IPS-18c (cell line): Measurements from ENCODE around the gene LGALS7B.
A peak's percentile ranks its signal among the peaks of the same experiment; 100 is the strongest.
"Not testable (repeated sequence)": the region's sequence is repeated elsewhere in the genome, so short reads cannot be mapped to it uniquely, and the experiment has no call there.

Source experiments
- H3K4me3 ChIP-seq: 2 replicates; pipeline ENCODE4 v1.7.0; 2013; ENCODE audit warnings: low read depth, mild to moderate bottlenecking, low read length, moderate library complexity; ENCODE audit not compliant: insufficient read depth
- H3K9me3 ChIP-seq: one replicate; pipeline ENCODE4 v1.6.1; 2013; ENCODE audit warnings: mild to moderate bottlenecking, low read length, moderate library complexity; ENCODE audit not compliant: control insufficient read depth, insufficient read depth

The LGALS7B gene

DNA sequence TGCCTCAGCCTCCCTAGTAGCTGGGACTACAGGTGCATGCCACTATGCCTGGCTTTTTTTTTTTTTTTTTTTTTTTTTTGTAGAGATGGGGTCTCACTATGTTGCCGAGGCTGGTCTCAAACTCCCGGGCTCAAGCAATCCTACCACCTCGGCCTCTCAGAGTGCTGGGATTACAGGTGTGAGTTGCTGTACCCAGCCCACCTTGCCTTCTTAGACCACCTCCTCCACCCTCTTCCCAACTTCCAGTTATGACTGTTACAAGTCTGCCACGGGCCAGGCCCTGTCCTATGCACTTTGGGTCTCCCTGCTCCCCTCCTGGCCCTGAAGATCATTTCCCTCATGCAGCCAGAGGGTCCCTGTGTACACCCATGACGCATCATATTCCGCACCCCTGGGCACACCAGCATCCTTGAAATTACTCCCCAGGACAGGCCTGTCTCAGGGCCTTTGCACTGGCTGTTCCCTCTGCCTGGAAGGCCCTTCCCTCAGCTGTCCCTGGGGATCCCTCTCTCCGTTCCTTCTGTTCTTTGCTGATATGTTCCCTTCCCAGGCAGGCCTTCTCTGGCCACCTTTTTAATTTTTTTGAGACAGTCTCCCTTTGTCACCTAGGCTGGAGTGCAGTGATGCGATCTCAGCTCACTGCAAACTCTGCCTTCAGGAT lies 20.7 kb downstream of the LGALS7B start:
- Histone ChIP-seq H3K4me3 (no peak overlapping the region), H3K9me3 (no peaks in the 10 kb centered on the region)

DNA sequence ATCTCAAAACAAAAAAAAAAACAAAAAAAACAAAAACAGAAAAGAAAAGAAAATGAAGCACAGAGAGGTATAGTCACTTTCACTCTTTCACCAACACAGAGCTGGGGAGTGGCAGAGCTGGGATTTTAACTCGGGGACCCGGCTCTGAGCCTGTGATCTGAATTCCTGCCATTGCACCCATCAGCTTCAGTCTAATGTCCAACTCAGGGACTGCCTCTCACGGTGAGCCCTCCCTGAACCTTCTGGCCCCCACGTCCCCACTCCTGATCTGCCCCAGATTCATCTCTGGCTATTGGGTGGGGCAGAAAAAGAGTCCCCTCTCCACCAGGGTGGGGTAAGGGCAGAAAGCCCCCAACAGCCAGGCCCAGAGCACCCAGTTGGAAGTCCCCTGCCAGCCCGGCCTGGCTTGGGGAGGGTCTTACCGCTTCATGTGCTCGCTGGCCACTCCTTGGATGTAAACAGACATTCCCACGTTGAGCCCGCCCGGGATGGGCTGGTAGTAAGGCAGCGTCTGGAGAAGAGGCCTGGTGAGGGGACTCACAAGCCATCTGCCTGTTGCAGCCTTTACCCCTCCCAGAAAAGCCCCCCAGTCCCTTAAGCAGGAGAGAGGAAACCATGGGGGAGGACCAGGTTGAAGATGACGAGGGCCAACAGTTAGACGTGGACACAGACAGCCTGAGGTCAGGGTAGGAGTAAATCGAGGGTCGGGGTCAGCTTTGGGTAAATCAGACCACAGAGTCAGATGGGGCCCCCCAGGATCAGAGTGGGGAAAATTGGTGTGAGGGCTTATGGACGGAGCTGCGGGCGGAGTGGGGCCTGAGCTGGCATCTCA lies 23.2 kb downstream of the LGALS7B start:
- H3K4me3 ChIP-seq, result no peak overlapping the region

DNA sequence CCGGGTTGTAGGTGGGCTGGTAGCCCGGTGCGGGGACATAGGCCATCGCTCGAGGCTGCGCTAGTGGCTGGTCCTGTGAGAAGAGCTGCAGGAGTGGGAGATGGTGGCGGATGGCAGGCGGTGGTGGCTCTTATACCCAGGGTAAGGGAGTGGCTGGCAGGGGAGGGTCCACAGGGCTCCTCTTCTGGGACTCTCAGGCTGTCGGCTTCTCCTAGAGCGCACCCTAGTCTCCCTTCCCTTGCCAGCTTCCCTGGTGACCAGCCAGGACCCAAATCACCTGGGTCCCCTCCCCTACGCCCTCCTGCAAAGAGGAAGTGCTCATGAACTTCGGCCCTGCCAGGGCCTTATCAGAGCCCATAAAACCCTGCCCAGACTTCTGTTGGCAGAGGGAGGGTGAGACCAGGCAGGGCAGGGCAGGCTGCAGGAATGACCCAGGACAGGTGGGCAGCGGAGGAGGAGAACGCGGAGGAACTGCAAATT lies 23.9 kb downstream of the LGALS7B start, which contains the start of gene LGALS4:
Gene LGALS4, minus strand, starts transcription at position 105 of the 480 bp plus-strand sequence. Its CDS starts 59 bp downstream, at position 46.
- Histone ChIP-seq H3K4me3 (no peak within 1 kb of the TSS), H3K9me3 (no peaks in the 10 kb centered on the region)

More for the DNA sequence above, 23.2 kb downstream of the LGALS7B start:
- H3K9me3 ChIP-seq, result no peaks in the 10 kb centered on the region

DNA sequence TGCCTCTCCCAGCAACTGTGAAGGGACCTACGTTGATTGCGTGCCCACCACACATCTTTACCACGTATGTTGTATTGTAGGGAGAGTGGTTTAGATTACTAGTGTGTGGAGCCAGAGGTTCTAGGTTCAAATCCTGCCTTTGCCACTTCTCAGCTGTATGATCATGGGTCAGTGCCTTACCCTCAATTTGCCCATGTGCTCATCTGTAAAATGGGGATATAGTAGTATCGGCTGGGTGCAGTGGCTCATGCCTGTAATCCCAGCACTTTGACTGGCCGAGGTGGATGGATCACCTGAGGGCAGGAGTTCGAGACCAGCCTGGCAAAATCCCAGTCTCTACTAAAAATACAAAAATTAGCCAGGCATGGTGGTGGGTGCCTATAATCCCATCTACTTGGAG lies 24.3 kb downstream of the LGALS7B start:
- Histone ChIP-seq H3K9me3 (no peaks in the 10 kb centered on the region), H3K4me3 (no peak overlapping the region)

DNA sequence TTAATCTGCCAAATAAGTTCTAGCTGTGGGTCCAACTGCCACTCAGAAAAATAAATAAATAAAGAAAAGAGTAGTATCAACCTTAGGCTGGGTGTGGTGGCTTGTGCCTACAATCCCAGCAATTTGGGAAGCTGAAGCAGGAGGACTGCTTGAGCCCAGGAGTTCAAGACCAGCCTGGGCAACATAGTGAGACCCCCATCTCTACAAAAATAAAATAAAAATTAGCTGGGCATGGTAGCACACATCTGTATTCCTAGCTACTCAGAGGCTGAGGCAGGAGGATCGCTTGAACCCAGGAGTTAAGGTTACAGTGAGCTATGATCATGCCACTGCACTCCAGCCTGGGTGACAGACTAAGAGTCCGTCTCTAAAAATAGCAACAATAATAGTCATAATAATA lies 24.9 kb downstream of the LGALS7B start:
- not testable (repeated sequence) for H3K4me3 ChIP-seq, H3K9me3 ChIP-seq

DNA sequence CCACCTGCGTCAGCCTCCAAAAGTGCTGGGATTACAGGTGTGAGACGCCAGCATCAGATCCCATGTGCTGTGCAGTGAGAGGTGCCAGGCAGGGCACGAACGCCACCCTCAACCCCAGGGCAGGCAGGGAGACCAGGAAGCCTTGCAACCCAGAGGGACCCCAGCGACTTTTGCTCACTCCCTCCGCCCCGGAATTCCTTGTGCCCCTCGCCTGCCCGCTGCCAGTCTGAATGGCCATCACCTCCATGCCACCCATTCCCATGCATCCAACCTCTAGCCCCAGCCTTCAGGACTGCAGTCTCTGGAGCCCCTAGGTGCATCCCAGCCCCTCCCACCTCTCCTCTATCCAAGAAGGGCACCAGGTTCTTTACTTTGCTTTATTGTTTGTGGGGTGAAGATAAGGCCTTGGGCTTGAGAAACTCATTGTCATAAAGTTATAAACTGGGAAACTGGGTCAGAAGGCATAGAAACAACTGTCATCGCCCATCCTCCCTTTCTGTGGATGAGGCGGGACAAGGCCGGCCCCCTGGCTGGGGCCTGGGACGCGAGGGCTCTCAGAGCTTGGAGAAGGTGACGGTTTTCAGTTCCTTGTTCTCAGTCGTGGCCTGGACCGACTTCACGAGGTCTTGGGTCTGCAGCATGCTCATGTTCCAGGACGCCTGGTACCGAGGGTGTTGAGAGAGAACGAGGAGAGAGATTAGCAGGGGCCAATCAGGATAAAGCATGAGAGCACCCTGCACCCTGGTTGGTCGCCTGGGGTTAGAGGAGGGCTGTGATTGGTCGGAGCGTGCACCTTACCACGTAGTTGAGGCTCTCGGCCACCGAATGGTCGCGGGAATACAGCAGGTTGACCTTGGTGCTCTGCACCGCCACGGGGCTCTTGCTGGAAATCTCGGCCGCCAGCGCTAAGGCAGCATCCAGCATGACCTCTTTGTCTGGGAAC lies 26.3 kb downstream of the LGALS7B start:
- Histone ChIP-seq H3K9me3 (no peaks in the 10 kb centered on the region), H3K4me3 (no peak overlapping the region)

DNA sequence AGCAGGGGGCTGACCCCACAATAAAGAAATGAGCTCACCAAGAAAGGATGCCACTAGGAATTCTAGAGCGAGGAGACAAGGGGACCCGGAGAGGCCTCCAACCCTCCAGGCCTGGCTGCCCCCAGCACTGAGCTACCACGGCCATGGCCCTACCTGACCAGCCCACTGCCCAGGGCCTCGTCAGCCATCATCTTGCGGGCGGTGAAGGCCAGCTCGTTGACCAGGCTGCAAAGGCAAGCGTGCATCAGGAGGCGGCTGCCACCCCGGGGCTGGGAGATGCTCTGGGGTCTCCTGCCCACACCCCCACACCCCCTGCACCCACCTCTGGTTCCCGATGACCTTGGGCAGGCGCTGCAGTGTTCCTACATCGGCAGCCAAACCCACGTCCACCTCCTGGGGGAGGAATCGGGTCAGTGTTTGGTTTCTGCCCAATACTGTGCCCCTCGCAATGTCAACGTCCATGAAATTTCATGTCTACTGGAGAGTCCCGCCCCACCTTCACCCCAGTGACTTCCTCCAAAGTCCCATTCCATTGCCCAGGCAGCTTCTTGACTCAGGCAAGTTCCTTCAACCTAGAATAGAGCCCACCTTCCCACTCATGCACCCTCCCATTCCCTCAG lies 27.2 kb downstream of the LGALS7B start:
- Histone ChIP-seq H3K4me3 (no peak overlapping the region), H3K9me3 (no peaks in the 10 kb centered on the region)

DNA sequence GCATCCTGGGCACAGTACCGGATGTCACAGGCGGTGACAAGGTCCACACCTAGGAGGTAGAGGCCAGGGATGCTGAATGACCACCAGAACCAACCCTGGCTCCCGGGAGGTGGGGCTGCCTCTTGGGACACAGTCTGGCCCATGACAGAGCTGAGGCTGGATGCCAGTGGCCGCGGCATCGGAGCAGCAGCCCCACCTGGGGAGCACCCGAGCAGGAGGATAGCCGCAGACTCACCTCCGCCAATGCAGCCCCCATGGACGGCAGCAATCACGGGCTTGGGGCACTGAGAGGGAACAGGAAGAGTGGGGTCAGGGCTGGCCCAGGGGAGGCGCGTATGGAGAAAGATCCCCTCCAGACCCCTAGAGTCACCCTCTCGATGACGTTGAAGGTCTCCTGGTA lies 28.1 kb downstream of the LGALS7B start:
- Histone ChIP-seq H3K9me3 (no peaks in the 10 kb centered on the region), H3K4me3 (no peak overlapping the region)

DNA sequence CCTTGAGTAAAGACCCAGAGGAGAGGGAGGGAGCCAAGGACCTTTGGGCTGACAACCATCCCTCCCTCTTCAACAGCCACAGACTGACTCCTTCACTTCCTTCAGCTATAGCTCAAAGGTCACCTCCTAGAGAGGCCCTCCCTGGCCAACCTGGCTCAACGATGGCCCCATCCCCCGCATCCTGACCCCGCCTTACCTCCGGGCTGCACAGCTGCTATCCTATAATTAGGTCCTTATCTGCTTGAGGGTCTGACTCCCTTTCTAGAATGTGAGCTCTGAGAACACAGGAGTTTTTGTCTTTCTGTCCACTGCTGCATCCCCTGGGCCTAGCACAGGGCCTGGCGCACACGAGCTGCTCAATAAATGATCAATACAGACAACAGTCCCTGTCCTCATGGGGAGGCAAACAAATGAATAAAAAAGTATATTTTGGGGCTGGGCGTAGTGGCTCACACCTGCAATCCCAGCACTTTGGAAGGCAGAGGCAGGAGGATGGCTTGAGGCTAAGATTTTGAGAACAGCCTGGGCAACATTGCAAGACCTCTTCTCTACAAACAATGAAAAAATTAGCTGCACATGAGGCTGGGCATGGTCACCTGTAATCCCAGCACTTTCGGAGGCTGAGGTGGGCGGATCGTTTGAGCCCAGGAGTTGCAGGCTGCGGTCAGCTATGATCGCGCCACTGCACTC lies 30.4 kb downstream of the LGALS7B start:
- H3K4me3 ChIP-seq, result no peak overlapping the region
- H3K9me3 ChIP-seq, result no peaks in the 10 kb centered on the region

DNA sequence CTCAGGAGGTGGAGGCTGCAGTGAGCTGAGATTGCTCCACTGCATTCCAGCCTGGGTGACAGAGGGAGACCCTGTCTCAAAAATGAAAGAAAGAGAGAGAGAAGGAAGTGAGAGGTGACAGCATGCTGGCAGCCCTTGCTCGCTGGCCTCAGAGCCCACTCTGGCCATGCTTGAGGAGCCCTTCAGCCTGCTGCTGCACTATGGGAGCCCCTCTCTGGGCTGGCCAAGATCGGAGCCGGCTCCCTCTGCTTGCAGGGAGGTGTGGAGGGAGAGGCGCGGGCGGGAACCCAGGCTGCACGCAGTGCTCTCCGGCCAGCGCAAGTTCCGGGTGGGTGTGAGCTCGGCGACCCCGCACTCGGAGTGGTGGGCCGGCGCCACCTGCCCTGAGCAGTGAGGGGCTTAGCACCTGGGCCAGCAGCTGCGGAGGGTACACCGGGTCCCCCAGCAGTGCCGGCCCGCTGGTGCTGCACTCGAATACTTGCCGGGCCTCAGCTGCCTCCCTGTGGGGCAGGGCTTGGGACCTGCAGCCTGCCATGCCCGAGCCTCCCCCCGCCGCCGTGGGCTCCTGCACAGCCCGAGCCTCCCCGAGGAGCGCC lies 32.3 kb downstream of the LGALS7B start:
- H3K4me3 ChIP-seq, H3K9me3 ChIP-seq: not testable (repeated sequence)

DNA sequence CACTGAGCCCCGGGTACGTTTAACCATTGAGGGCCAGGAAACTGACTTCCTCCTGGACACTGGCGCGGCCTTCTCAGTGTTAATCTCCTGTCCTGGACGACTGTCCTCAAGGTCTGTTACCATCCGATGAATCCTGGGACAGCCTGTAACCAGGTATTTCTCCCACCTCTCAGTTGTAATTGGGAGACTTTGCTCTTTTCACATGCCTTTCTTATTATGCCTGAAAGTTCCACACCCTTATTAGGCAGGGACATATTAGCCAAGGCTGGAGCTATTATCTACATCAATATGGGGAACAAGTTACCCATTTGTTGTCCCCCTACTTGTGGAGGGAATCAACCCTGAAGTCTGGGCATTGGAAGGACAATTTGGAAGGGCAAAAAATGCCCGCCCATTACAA lies 36.9 kb downstream of the LGALS7B start:
- not testable (repeated sequence) for H3K4me3 ChIP-seq, H3K9me3 ChIP-seq

DNA sequence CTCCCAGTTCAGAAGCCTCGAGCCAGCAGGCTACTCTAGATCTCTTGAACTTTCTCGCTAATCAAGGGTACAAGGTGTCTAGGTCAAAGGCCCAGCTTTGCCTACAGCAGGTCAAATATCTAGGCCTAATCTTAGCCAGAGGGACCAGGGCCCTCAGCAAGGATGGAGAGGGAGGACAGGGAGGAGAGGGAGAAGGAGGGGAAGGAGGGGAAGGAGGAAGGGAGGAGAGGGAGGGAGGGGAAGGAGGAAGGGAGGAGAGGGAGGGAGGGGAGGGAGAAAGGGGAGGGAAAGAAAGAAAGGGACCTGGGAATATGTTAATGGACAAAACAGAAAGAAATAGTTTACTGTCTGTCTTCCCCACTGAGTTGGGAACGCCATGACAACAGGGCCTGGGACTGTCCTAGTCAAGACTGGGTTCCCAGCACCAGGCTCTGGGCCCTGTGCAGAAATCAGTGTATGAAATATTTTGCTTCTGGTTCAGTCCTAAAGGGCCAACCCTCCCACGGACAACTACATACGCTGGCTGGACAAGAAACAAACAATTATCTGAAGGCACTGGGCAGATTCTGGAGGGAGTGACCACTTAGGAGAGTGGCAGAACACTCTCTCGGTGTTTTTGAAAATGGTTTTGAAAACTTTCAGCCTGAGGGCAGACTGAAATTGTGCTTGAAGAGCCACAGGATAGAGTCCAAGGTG lies 38.0 kb downstream of the LGALS7B start:
- Histone ChIP-seq H3K9me3 (no peaks in the 10 kb centered on the region), H3K4me3 (no peak overlapping the region)

DNA sequence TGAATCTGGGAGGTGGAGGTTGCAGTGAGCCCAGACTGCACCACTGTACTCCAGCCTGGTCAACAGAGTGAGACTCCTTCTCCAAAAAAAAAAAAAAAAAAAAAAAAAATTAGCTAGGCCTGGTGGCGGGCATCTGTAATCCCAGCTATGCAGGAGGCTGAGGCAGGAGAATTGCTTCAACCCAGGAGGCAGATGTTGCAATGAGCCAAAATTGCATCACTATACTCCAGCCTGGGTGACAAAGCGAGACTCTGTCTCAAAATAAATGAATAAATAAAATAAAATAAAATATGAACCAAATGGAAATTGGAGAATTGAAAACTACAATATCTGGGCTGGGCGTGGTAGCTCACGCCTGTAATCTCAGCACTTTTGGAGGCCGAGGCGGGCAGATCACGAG lies 40.2 kb downstream of the LGALS7B start:
- not testable (repeated sequence) for H3K4me3 ChIP-seq, H3K9me3 ChIP-seq

DNA sequence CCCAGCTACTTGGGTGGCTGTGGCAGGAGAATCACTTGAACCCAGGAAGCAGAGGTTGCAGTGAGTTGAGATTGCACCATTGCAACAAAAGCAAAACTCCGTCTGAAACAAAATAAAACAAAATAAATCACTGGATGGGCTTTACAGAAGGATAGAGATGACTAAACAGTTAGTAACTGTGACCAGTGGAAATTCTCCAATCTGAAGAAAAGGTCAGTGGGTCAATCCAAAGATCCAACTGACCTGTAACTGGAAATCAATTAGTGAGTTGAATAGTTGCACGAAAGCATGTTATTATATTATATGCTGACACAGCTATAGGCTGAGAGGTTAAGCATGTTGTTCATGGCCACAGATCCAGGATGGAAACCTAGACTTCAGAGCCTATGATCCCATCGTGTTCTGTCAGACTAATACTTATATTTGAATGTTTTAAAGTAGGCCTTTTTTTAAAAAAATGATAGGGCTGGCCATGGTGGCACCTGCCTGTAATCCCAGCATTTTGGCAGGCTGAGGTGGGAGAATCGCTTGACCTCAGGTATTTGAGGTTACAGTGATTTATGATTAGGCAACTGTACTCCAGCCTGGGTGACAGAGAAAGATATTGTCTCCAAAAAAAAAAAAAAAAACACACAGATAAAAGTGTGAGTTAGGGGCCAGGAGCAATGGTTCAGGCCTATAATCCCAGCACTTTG lies 41.2 kb downstream of the LGALS7B start:
- Histone ChIP-seq H3K4me3 (no peak overlapping the region), H3K9me3 (no peaks in the 10 kb centered on the region)

DNA sequence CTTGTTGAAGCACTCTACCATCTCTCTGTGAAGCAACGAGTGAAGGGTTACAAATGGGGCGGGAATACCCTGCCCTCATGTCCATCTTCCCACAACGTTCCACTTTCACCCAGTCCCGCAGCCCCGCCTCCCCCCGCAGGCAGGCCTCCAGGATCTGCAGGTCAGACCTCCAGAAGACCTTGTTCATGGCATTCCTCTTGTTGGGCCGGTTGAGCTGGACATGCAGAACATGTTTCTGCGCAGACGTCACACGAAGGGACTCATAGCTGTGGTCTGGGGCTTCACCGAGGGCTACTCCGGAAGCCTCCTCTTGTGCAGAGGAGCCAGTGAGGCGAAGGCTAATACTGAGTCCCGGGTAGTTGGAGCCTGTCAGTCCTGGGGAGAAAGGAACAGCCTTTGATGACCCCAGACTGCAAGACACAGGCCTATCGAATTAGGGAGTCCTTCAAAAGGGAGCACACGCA lies 42.2 kb downstream of the LGALS7B start:
- no peaks in the 10 kb centered on the region for H3K9me3 ChIP-seq
- peak overlapping the region; percentile 86 for H3K4me3 ChIP-seq
